NCI-H460 (cell line): ENCODE results near the gene PRKN. TPM values are rescaled to one million over a fixed set of nuclear protein-coding genes. Genes with fewer than 3 reads are reported as not detected.
A peak's percentile ranks its signal among the peaks of the same experiment; 100 is the strongest.

ENCODE experiments used
- DNase-seq: peaks from one replicate; pipeline ENCODE4 v3.0.0-alpha.2; 2016; ENCODE audit warnings: low read depth; ENCODE audit errors: extremely low read depth
- total RNA-seq: library from RNA; depleted of rRNA; stranded (reverse); fragments of >200 nt; shearing (Covaris generic); gene quantifications from 2 replicates; pipeline ENCODE4 v1.2.3, GENCODE V29; 2014

Gene PRKN
- total RNA-seq, 1 experiment from 2014 or later: 20.4 TPM

- no peak for DNase-seq
Observed at GRCh38 chr6:162157167-162157870, 570.2 kb downstream of the PRKN start.

GRCh38 chr6:162156146-162156545 is 571.4 kb downstream of the PRKN start:
- DNase-seq: no peak

- no peak for DNase-seq
Observed at GRCh38 chr6:162154930-162155329, 572.6 kb downstream of the PRKN start.

GRCh38 chr6:162154001-162154400 is 573.6 kb downstream of the PRKN start:
- DNase-seq: no peak

- DNase-seq: no peak
Observed at GRCh38 chr6:162153120-162153519, 574.4 kb downstream of the PRKN start.

GRCh38 chr6:162151021-162151665 is 576.4 kb downstream of the PRKN start:
- DNase-seq: no peak

- DNase-seq: no peak
Observed at GRCh38 chr6:162150295-162150694, 577.3 kb downstream of the PRKN start.

GRCh38 chr6:162149786-162150185 is 577.8 kb downstream of the PRKN start:
- no peak for DNase-seq

- DNase-seq: no peak
Observed at GRCh38 chr6:162147805-162148204, 579.8 kb downstream of the PRKN start.

GRCh38 chr6:162147281-162147680 is 580.3 kb downstream of the PRKN start:
- DNase-seq: no peak

- DNase-seq: no peak
Observed at GRCh38 chr6:162140251-162140852, 587.2 kb downstream of the PRKN start.

GRCh38 chr6:162125659-162126058 is 601.9 kb downstream of the PRKN start:
- no peak for DNase-seq

GRCh38 chr6:162124710-162125435 is 602.7 kb downstream of the PRKN start:
- DNase-seq: peak; percentile 96

GRCh38 chr6:162123797-162124196 is 603.8 kb downstream of the PRKN start:
- DNase-seq: peak; percentile 70

GRCh38 chr6:162119341-162119740 is 608.2 kb downstream of the PRKN start:
- DNase-seq: no peak

- DNase-seq: no peak
Observed at GRCh38 chr6:162118706-162119105, 608.9 kb downstream of the PRKN start.

GRCh38 chr6:162116902-162117525 is 610.6 kb downstream of the PRKN start:
- DNase-seq: no peak

GRCh38 chr6:162109480-162110050 is 618.0 kb downstream of the PRKN start:
- DNase-seq: no peak

- DNase-seq: no peak
Observed at GRCh38 chr6:162108041-162108440, 619.5 kb downstream of the PRKN start.

- DNase-seq: no peak
Observed at GRCh38 chr6:162100096-162100495, 627.5 kb downstream of the PRKN start.

- peak; percentile 93 for DNase-seq
Observed at GRCh38 chr6:162099685-162100084, 627.9 kb downstream of the PRKN start.
